OCI-LY3 (cell line): ENCODE measurements around the gene NDUFS8.

ENCODE experiments used
- H2AFZ ChIP-seq: fragments of 200-600, 300-600 bp; shearing (Covaris generic); 2 replicates; pipeline ENCODE4 v1.6.0; 2014; ENCODE audit warnings: antibody characterized with exemption, low read depth, low read length
- H3K27ac ChIP-seq: fragments of 200-600, 300-600 bp; sonication (generic); 2 replicates; pipeline ENCODE4 v1.5.1; 2014; ENCODE audit warnings: mild to moderate bottlenecking, low read length, moderate library complexity, mixed read lengths
- H3K27me3 ChIP-seq: fragments of 200-600, 300-600 bp; sonication (generic); 2 replicates; pipeline ENCODE4 v1.6.1; 2014; ENCODE audit warnings: low read depth, low read length, mixed read lengths
- H3K36me3 ChIP-seq: fragments of 200-600, 300-600 bp; sonication (generic); replicated peaks from 2 replicates; pipeline ENCODE3; 2014; ENCODE audit warnings: low read depth, low read length, mixed read lengths
- H3K4me1 ChIP-seq: fragments of 300-600, 200-600 bp; sonication (generic); 2 replicates; pipeline ENCODE4 v1.6.1; 2014; ENCODE audit warnings: low read length, mixed read lengths
- H3K4me2 ChIP-seq: fragments of 200-600, 300-600 bp; sonication (generic); 2 replicates; pipeline ENCODE4 v1.6.1; 2014; ENCODE audit warnings: low read length, mixed read lengths
- H3K4me3 ChIP-seq: fragments of 300-600, 200-600 bp; sonication (generic); 2 replicates; pipeline ENCODE4 v1.5.1; 2014; ENCODE audit warnings: antibody characterized with exemption, mild to moderate bottlenecking, low read length, moderate library complexity
- H3K79me2 ChIP-seq: fragments of 300-600, 200-600 bp; shearing (Covaris generic); 2 replicates; pipeline ENCODE4 v1.6.1; 2014; ENCODE audit warnings: mild to moderate bottlenecking, low read length, mixed read lengths
- H3K9ac ChIP-seq: fragments of 300-600, 200-600 bp; shearing (Covaris generic); 2 replicates; pipeline ENCODE4 v1.6.0; 2014; ENCODE audit warnings: mild to moderate bottlenecking, low read length, moderate library complexity
- H3K9me3 ChIP-seq: fragments of 200-600, 300-600 bp; shearing (Covaris generic); 2 replicates; pipeline ENCODE4 v1.6.1; 2014; ENCODE audit warnings: low read length, mixed read lengths; ENCODE audit not compliant: insufficient read depth
- H4K20me1 ChIP-seq: fragments of 200-600, 300-600 bp; sonication (generic); 2 replicates; pipeline ENCODE4 v1.6.1; 2016; ENCODE audit warnings: low read length, mixed read lengths; ENCODE audit not compliant: insufficient read depth
- EZH2phosphoT487 ChIP-seq: fragments of 200-600 bp; shearing (Covaris generic); IDR thresholded peaks from 2 replicates; pipeline ENCODE4 v1.6.1; 2018; ENCODE audit warnings: antibody characterized with exemption, mixed run types, low read depth
- TF ChIP-seq, protein P1 (sequence below): fragments of 200-600, 300-600 bp; sonication (generic); IDR thresholded peaks from 2 replicates; pipeline ENCODE4 v1.5.1; 2014; ENCODE audit warnings: antibody characterized with exemption, low read length, low read depth

NDUFS8 gene

GRCh38 chr11:68080860-68081259, 50.4 kb downstream of the NDUFS8 start:
- Histone ChIP-seq H4K20me1 (peaks cover 11% of the 10 kb centered on the region), H3K27ac (no peak overlapping the region), H3K27me3 (no peaks in the 10 kb centered on the region), H3K4me1 (no peaks in the 10 kb centered on the region), H3K9ac (no peak overlapping the region), H3K4me3 (no peak overlapping the region), H3K36me3 (peaks cover 22% of the 10 kb centered on the region), H3K4me2 (no peak overlapping the region), H3K79me2 (peaks cover 10% of the 10 kb centered on the region; the same call in 1 of the 2 replicates), H2AFZ (no peak overlapping the region), H3K9me3 (no peaks in the 10 kb centered on the region)
- TF ChIP-seq, protein P1, sequence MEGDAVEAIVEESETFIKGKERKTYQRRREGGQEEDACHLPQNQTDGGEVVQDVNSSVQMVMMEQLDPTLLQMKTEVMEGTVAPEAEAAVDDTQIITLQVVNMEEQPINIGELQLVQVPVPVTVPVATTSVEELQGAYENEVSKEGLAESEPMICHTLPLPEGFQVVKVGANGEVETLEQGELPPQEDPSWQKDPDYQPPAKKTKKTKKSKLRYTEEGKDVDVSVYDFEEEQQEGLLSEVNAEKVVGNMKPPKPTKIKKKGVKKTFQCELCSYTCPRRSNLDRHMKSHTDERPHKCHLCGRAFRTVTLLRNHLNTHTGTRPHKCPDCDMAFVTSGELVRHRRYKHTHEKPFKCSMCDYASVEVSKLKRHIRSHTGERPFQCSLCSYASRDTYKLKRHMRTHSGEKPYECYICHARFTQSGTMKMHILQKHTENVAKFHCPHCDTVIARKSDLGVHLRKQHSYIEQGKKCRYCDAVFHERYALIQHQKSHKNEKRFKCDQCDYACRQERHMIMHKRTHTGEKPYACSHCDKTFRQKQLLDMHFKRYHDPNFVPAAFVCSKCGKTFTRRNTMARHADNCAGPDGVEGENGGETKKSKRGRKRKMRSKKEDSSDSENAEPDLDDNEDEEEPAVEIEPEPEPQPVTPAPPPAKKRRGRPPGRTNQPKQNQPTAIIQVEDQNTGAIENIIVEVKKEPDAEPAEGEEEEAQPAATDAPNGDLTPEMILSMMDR, result no peak
- no peak for TF ChIP-seq EZH2phosphoT487

- Histone ChIP-seq H3K4me2 (no peak overlapping the region), H3K79me2 (peaks cover 10% of the 10 kb centered on the region; the same call in 1 of the 2 replicates), H3K9ac (no peak overlapping the region), H3K27me3 (no peaks in the 10 kb centered on the region), H4K20me1 (peaks cover 5% of the 10 kb centered on the region; the same call in 1 of the 2 replicates), H3K9me3 (no peaks in the 10 kb centered on the region), H3K4me3 (no peak overlapping the region), H3K27ac (no peak overlapping the region), H2AFZ (no peak overlapping the region), H3K4me1 (no peaks in the 10 kb centered on the region), H3K36me3 (peaks cover 22% of the 10 kb centered on the region)
- TF ChIP-seq, protein P1, result no peak
- no peak for TF ChIP-seq EZH2phosphoT487
These were observed 51.2 kb downstream of the NDUFS8 start for GRCh38 chr11:68081691-68082090.

DNA sequence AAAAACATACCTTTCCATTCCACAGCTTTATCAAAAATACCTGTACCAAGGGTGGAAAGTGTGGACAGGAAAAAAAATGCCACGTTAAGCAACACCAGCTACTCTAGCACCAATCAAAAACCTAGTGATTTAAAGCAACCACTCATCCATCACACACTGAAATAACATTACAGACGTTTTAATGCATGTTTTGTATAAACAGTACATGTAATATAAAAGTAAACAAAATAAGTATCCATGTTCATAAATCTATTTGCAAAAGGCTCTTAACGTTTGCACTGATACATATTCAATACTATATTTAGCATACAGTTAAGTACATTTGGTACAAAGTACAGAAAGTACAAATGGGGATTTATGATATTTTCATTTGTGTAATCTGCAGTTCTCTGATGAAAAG, 52.0 kb downstream of the NDUFS8 start:
- no peaks in the 10 kb centered on the region for H3K9me3 ChIP-seq
- H3K9ac ChIP-seq, result no peak overlapping the region
- peaks cover 20% of the 10 kb centered on the region for H3K36me3 ChIP-seq
- H3K4me1 ChIP-seq, result no peaks in the 10 kb centered on the region
- H4K20me1 ChIP-seq, result peaks cover 5% of the 10 kb centered on the region; the same call in 1 of the 2 replicates
- peaks cover 10% of the 10 kb centered on the region; the same call in 1 of the 2 replicates for H3K79me2 ChIP-seq
- TF ChIP-seq, protein P1, result no peak
- no peak for TF ChIP-seq EZH2phosphoT487
- H3K4me2 ChIP-seq, result no peak overlapping the region
- no peaks in the 10 kb centered on the region for H3K27me3 ChIP-seq
- H3K27ac ChIP-seq, result no peak overlapping the region
- H3K4me3 ChIP-seq, result no peak overlapping the region
- no peak overlapping the region for H2AFZ ChIP-seq

DNA sequence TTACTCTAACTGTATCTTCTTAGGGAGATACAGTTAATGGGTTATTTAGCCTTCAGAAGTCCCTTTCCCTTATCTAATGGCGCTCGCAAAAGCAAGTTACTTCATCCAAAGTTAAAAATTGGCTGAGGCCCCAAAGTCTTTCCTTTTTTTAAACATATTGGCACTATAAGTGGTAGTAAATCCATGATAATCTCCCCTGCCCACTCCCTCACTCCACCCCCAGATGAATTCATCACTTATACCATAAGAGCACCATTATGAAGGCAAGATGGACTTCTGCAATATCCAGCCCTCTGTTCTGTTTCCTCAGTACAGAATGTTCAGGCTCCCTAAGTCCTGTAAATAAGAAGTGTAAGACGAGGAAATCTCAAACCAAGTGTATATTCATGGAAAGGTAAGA, 53.0 kb downstream of the NDUFS8 start:
- TF ChIP-seq, protein P1, result no peak
- no peak for TF ChIP-seq EZH2phosphoT487
- Histone ChIP-seq H2AFZ (no peak overlapping the region), H3K9ac (no peak overlapping the region), H3K36me3 (peaks cover 19% of the 10 kb centered on the region), H3K4me2 (no peak overlapping the region), H3K27me3 (no peaks in the 10 kb centered on the region), H3K79me2 (peaks cover 10% of the 10 kb centered on the region; the same call in 1 of the 2 replicates), H3K4me3 (no peak overlapping the region), H3K9me3 (no peaks in the 10 kb centered on the region), H3K27ac (no peak overlapping the region), H3K4me1 (no peaks in the 10 kb centered on the region), H4K20me1 (peaks cover 5% of the 10 kb centered on the region; the same call in 1 of the 2 replicates)
